ACC112 (cell line): ENCODE results near the gene FAM120B.
"Not testable (repeated sequence)": the region's sequence is repeated elsewhere in the genome, so short reads cannot be mapped to it uniquely, and the experiment has no call there.

Experiments
- H2AFZ ChIP-seq: fragments of 200-600 bp; sonication (generic); one replicate; pipeline ENCODE4 v1.6.0; 2017; ENCODE audit warnings: antibody characterized with exemption, low read length; ENCODE audit not compliant: unreplicated experiment
- H3K27ac ChIP-seq: fragments of 200-600 bp; sonication (generic); 2 replicates; pipeline ENCODE4 v1.5.1; 2014; ENCODE audit warnings: low read depth, mild to moderate bottlenecking, antibody characterized with exemption, low read length, moderate library complexity
- H3K27me3 ChIP-seq: fragments of 200-600 bp; sonication (generic); 2 replicates; pipeline ENCODE4 v1.6.1; 2014; ENCODE audit warnings: mild to moderate bottlenecking, antibody characterized with exemption, low read length, moderate library complexity, mixed read lengths; ENCODE audit not compliant: insufficient read depth
- H3K36me3 ChIP-seq: fragments of 200-600 bp; sonication (generic); 2 replicates; pipeline ENCODE4 v1.6.1; 2016; ENCODE audit warnings: mild to moderate bottlenecking, antibody characterized with exemption, low read length, moderate library complexity, mixed read lengths; ENCODE audit not compliant: insufficient read depth
- H3K4me1 ChIP-seq: fragments of 200-600 bp; sonication (generic); one replicate; pipeline ENCODE4 v1.6.1; 2016; ENCODE audit warnings: low read length, mixed read lengths; ENCODE audit not compliant: insufficient read depth, unreplicated experiment, control insufficient read depth
- H3K4me3 ChIP-seq: fragments of 200-600 bp; sonication (generic); 2 replicates; pipeline ENCODE4 v1.5.1; 2014; ENCODE audit warnings: mild to moderate bottlenecking, low read depth, low read length
- H3K79me2 ChIP-seq: fragments of 200-600 bp; sonication (generic); one replicate; pipeline ENCODE4 v1.6.0; 2016; ENCODE audit warnings: low read length; ENCODE audit not compliant: control insufficient read depth, unreplicated experiment, insufficient read depth

FAM120B gene

DNA sequence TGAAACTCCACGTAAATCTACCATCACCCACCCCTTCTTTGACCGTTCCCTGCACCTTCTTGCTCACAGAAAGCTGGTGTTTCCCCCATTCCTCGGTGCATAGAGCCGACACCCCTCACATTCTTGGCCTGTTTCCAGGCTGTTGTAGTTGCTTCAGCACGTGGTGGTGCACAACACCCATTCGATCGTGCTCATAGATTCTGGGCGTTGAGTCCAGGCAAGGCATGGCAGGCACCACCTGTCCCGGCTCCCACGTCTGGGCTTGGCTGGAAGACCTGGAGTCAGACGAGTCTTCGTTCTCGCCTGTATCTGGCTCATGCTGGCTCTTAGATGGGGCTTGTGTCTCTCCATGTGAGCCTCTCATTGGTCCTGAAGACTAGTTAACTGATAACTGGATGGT is 100.6 kb downstream of the FAM120B start:
- no peak overlapping the region for H2AFZ ChIP-seq
- H3K36me3 ChIP-seq: peaks cover 9% of the 10 kb centered on the region
- H3K4me1 ChIP-seq: peaks cover 28% of the 10 kb centered on the region
- no peak overlapping the region for H3K4me3 ChIP-seq
- H3K27ac ChIP-seq: no peak overlapping the region
- H3K79me2 ChIP-seq: no peaks in the 10 kb centered on the region
- H3K27me3 ChIP-seq: no peaks in the 10 kb centered on the region

DNA sequence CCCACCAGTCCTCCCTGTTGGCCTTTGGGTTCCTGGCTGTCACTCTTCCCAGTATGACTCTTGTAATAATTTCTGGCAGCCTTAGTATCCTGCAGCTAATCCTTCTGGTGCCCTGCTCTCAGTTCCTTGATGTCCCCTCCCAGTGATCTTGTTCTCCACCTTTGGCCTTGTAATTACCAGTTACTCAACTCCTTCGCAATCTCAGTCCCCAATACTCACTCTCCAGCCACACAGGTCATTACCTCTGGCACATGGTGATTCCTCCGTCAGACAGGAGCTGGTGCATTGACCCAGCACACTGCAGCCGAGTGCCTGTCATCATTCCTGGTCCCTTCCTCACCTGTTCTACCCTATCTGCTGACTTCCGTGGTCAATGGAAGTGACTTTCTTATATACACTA is 101.4 kb downstream of the FAM120B start:
- H3K27me3 ChIP-seq: no peaks in the 10 kb centered on the region
- no peak overlapping the region for H2AFZ ChIP-seq
- peaks cover 9% of the 10 kb centered on the region for H3K36me3 ChIP-seq
- H3K27ac ChIP-seq: no peak overlapping the region
- no peak overlapping the region for H3K4me3 ChIP-seq
- no peaks in the 10 kb centered on the region for H3K79me2 ChIP-seq
- peaks cover 28% of the 10 kb centered on the region for H3K4me1 ChIP-seq

DNA sequence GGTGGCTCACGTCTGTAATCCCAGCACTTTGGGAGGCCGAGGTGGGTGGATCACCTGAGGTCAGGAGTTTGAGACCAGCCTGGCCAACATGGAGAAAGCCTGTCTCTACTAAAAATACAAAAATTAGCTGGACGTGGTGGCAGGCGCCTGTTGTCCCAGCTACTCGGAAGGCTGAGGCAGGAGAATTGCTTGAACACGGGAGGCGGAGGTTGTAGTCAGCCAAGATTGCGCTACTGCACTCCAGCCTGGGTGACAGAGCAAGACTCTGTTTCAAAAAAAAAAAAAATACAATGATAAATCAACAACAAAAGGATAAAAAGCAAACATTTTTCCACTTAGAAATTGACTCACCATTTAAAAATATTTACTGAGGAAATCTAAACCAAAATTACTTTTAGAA is 103.2 kb downstream of the FAM120B start:
- not testable (repeated sequence) for H3K27ac ChIP-seq, H3K27me3 ChIP-seq, H2AFZ ChIP-seq, H3K4me3 ChIP-seq, H3K36me3 ChIP-seq, H3K79me2 ChIP-seq
- H3K4me1 ChIP-seq: peaks cover 16% of the 10 kb centered on the region

DNA sequence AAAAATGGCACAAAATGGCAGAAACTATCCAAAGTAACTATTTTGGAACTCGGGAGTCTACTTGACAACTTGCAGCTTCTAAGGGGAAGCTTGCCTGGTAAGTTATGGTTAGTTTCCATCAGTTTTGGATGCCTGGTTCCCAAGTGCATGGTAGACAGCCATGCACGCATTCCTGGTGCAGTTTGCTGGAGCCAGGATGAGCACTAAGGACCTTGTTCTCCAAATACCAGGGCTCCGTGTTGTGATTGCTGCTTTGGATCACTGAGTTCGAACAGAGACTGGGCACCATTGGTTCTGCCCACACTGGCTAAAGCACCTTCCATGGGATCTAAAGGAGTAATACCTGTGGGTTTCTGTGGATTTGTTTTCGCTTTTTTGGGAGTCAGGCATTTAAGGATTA is 103.7 kb downstream of the FAM120B start:
- no peak overlapping the region for H3K4me3 ChIP-seq
- H3K27ac ChIP-seq: no peak overlapping the region
- no peaks in the 10 kb centered on the region for H3K27me3 ChIP-seq
- H2AFZ ChIP-seq: no peak overlapping the region
- H3K4me1 ChIP-seq: peaks cover 11% of the 10 kb centered on the region
- H3K79me2 ChIP-seq: no peaks in the 10 kb centered on the region
- peaks cover 9% of the 10 kb centered on the region for H3K36me3 ChIP-seq

DNA sequence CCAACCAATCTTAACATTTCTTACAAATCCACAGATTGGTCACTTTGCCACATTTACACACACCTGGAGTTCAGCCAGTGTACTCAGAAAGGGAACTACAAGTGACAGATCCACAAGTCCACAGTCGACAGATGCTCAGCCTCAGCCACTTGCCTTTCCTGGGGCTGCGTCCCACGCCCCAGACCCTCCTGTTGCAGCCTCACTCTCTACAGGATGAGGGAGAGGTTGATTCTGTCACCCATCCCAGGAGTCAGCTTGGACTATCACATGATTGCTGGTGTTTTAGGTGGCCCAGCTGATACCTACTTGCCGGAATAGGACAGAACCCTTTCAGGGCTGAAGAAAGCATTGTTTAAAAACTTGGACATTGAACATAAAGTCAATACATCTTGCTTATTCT is 108.8 kb downstream of the FAM120B start:
- Histone ChIP-seq H3K36me3 (no peaks in the 10 kb centered on the region), H3K4me3 (no peak overlapping the region), H3K27ac (no peak overlapping the region), H3K27me3 (no peaks in the 10 kb centered on the region), H3K79me2 (no peaks in the 10 kb centered on the region), H3K4me1 (no peaks in the 10 kb centered on the region), H2AFZ (no peak overlapping the region)

DNA sequence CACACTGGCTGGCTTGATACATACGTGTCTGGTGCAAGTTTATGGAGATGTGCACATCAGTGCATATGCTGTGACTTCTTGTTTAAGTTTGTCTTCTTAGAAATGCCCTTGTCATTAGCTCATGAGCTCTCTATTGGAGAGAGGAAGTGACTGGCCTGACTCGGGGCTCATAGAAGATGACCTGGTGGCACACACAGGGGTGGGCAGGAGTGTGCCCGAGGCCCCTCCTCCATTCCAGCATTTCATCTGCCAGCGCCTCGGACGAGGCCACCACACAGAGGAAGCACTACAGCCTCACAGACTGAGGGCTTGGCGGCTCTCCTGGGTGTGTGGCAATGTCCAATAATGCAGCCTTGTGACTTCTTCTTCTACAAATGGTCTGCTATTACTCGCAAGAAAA is 109.7 kb downstream of the FAM120B start:
- no peak overlapping the region for H2AFZ ChIP-seq
- H3K36me3 ChIP-seq: no peaks in the 10 kb centered on the region
- H3K27ac ChIP-seq: no peak overlapping the region
- H3K27me3 ChIP-seq: no peaks in the 10 kb centered on the region
- no peaks in the 10 kb centered on the region for H3K79me2 ChIP-seq
- no peaks in the 10 kb centered on the region for H3K4me1 ChIP-seq
- H3K4me3 ChIP-seq: no peak overlapping the region

DNA sequence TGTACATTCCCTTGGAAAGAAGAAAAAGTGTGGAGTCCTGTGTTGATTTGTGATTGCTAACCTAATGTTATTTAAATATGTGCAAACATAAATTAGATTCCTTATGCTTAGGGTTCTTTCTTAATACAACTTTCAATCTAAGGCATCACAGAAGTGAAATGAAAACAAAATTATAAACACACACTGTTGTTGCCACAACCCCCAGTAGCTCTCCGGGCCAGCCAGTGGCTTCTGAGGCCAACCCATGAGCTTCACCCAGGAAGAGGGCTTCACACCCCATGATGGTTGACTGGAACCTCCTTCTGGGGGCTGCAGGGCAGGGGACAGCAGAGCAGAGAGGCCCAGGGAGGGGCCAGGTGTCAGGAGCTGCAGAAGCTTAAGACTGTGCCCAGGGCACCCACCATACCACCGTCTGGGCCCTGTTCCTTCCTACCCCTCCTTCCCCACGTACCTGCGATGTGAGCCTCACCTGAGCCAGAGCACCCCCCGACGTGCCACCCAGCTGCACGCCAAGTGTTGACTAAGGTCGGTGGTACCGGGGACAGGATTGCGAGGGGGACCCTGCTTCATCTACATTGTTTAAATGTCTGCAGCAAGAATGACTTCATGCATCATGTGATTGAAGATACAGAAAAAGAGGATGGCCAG is 110.5 kb downstream of the FAM120B start:
- H3K27ac ChIP-seq: no peak overlapping the region
- no peaks in the 10 kb centered on the region for H3K27me3 ChIP-seq
- no peak overlapping the region for H2AFZ ChIP-seq
- H3K79me2 ChIP-seq: no peaks in the 10 kb centered on the region
- H3K4me1 ChIP-seq: no peaks in the 10 kb centered on the region
- no peaks in the 10 kb centered on the region for H3K36me3 ChIP-seq
- H3K4me3 ChIP-seq: no peak overlapping the region

DNA sequence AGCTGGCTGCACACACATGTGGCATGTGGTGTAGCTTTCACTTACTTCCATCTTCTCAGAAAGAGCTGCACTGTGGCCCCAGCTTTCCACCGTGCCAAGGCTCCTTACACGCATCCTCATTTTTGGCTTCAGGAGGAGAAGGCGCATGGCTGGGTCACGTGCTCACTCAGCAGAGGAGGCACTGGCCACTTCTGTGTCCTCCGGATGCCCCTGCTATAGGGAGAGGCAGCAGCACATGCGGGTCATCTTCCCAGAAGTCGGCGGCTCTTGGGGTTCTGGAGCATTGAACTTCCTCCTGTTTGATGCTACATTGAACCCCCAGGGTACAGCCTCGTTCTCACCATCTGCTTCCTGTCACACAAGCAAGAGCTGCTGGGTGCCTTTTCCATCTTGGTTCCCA is 111.3 kb downstream of the FAM120B start:
- no peaks in the 10 kb centered on the region for H3K4me1 ChIP-seq
- no peak overlapping the region for H2AFZ ChIP-seq
- H3K27me3 ChIP-seq: no peaks in the 10 kb centered on the region
- H3K36me3 ChIP-seq: no peaks in the 10 kb centered on the region
- H3K4me3 ChIP-seq: no peak overlapping the region
- no peak overlapping the region for H3K27ac ChIP-seq
- no peaks in the 10 kb centered on the region for H3K79me2 ChIP-seq

DNA sequence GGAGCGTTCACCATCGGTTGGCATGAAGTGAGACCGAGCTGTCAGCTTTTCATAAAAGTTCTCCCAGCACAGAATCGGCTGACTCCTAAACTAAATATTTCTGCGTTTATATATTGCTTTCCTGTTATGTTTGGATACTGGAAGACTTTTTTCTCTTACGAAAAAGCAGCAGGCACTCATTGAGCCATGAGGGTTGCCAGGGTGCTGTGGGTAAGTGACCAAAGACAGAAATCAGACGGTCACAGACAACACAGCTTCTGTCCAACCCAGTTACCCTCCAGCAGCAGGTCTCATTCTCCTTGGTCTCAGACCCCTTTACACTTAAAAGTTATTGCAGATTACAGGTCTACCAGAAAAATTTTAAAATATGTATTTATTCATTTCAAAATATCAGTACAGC is 113.7 kb downstream of the FAM120B start:
- H3K36me3 ChIP-seq: no peaks in the 10 kb centered on the region
- H3K79me2 ChIP-seq: no peaks in the 10 kb centered on the region
- no peak overlapping the region for H3K27ac ChIP-seq
- H2AFZ ChIP-seq: no peak overlapping the region
- H3K27me3 ChIP-seq: no peaks in the 10 kb centered on the region
- no peak overlapping the region for H3K4me3 ChIP-seq
- H3K4me1 ChIP-seq: no peaks in the 10 kb centered on the region

DNA sequence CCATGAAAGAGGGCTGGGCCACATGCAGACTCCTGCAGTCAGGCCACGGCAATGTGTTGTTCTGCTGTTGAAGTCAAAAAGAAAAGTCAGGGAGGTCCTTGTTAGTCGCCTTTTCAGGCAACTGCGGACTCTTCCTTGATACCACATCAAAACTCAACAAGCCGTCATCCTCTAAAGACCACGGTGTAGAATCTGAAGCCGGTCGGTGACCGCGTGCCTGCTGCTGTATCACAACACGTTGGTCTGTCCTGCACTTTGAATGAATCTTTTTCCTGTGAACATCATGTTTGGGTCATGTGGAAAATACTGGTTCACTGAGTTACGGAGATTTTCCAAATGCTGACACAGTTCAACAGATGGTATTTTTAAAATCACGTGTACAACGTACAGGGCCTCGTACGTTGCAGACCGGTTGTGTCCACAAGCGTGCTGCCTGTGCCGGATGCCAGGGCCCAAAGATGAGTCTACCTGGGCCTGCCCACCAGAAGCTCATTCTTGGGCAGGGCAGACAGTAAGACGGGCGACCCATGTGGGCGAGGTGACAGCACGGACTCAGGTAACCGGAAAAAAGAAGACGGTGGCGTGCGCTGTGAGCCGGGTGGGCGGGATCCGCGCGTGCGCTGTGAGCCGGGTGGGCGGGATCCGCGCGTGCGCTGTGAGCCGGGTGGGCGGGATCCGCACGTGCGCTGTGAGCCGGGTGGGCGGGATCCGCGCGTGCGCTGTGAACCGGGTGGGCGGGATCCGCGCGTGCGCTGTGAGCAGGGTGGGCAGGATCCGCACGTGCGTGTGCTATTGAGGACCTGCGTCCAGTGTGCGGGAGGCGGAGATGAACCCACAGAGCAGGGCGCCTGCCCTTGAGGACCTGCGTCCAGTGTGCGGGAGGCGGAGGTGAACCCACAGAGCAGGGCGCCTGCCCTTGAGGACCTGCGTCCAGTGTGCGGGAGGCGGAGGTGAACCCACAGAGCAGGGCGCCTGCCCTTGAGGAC is 114.5 kb downstream of the FAM120B start:
- no peak overlapping the region for H3K27ac ChIP-seq

DNA sequence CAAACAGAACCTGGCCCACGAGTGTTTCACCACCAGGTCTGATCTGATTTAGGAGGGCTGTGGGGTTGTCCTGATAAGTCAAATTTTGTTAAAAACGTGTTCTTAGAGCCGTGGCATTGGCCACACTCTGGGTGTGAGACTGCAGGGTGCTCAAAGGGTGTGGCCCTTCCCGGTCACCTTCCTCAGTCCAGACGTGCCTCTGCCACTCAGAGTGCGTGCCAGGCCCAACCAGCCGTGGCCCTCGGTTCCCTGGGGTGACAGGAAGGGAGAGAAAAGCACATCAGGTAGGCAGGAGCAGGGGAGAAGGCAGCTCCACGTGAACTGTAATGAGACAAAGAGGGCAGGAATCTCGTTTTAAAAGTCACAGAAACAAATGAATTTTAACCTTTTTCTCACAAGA is 115.4 kb downstream of the FAM120B start:
- Histone ChIP-seq H3K27me3 (peaks cover 9% of the 10 kb centered on the region; the same call in 1 of the 2 replicates), H3K4me1 (no peaks in the 10 kb centered on the region), H3K4me3 (no peak overlapping the region), H3K36me3 (no peaks in the 10 kb centered on the region), H3K27ac (no peak overlapping the region), H3K79me2 (no peaks in the 10 kb centered on the region), H2AFZ (no peak overlapping the region)

More for the DNA sequence above, 114.5 kb downstream of the FAM120B start:
- Histone ChIP-seq H3K27me3 (peaks cover 4% of the 10 kb centered on the region; the same call in 1 of the 2 replicates), H3K79me2 (no peaks in the 10 kb centered on the region), H3K36me3 (no peaks in the 10 kb centered on the region), H2AFZ (no peak overlapping the region), H3K4me1 (no peaks in the 10 kb centered on the region), H3K4me3 (no peak overlapping the region)
